ENCODE data around the gene TOR3A.

The TOR3A gene

GRCh38 chr1:179141592-179142251, 59.9 kb downstream of the TOR3A start:
- DNase-seq: no peak
- intact Hi-C loops (cut with DNase I): no loop called here

- DNase-seq: no peak
- intact Hi-C loops (cut with DNase I): no loop called here
Observed at GRCh38 chr1:179142889-179143299, 61.0 kb downstream of the TOR3A start.

- intact Hi-C loops (cut with DNase I): no loop called here
- no peak for DNase-seq
Observed at GRCh38 chr1:179143322-179143721, 61.5 kb downstream of the TOR3A start.

- DNase-seq: no peak
- intact Hi-C loops (cut with DNase I): no loop called here
Observed at GRCh38 chr1:179144626-179145025, 62.8 kb downstream of the TOR3A start.

GRCh38 chr1:179145521-179145920, 63.7 kb downstream of the TOR3A start:
- intact Hi-C loops (cut with DNase I): no loop called here
- DNase-seq: no peak

Data from posterior cingulate gyrus (tissue), 11 donors.